ENCODE measurements around the gene IFITM1.
"Not testable (repeated sequence)": the region's sequence is repeated elsewhere in the genome, so short reads cannot be mapped to it uniquely, and the experiment has no call there.

IFITM1 gene

DNA sequence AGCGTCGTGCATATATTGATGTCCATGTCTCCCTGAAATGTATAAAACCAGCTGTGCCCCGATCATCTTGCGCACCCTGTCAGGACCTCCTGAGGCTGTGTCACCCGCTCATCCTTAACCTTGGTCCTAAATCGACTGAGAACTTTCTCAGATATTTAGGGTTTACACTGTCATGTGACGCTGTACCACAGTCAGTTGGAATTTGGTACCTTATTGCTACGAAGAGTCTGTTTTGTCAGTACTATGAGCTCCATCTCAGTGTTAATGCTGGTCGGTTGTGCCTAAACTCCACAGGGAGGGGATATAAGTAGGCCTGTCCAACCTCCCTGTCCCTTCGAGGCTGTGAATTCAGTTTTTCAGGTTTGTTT is 8.0 kb upstream of the IFITM1 start:
- TF ChIP-seq, protein P1, sequence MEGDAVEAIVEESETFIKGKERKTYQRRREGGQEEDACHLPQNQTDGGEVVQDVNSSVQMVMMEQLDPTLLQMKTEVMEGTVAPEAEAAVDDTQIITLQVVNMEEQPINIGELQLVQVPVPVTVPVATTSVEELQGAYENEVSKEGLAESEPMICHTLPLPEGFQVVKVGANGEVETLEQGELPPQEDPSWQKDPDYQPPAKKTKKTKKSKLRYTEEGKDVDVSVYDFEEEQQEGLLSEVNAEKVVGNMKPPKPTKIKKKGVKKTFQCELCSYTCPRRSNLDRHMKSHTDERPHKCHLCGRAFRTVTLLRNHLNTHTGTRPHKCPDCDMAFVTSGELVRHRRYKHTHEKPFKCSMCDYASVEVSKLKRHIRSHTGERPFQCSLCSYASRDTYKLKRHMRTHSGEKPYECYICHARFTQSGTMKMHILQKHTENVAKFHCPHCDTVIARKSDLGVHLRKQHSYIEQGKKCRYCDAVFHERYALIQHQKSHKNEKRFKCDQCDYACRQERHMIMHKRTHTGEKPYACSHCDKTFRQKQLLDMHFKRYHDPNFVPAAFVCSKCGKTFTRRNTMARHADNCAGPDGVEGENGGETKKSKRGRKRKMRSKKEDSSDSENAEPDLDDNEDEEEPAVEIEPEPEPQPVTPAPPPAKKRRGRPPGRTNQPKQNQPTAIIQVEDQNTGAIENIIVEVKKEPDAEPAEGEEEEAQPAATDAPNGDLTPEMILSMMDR (IDR thresholded peaks at IDR 0.05; ENCODE audit: borderline replicate concordance, insufficient read depth, low read depth, low read length) = no peak
- H3K4me3 ChIP-seq (ENCODE audit: low read depth, low read length) = no peak overlapping the region

DNA sequence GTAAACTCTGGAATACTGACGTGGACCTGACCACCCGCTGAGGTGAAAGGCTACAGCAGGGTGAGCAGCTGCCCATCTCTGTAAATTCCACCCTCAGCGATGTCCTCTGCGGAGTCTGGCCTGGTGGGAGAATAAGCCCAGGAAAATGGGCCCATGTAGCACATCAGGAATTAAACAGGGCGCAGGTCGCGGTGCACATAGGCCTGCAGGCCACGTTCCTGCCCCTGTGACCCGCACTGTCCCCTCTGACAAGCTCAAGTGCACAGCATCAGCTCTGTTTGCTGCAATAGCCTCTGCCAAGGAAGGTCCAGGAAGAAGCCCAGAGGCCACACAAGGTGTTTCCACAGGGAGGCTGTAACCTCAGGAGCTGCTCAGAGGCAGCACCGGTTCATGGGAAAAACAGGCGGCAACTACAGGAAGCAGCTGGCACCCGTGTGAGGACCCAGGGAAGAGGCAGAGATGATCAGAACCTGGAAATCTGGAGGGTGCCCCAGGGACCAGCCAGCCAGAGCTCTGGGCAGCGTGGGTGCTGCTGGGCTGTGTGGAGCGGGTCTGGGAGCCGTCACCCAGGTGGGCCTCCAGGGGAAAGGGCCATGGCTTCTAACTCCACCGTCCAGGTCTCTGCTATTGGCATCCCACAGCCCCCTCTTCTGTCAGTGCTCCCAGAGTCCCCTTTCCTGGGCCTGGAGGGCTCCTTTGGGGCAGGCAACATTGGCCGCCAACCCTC is 7.0 kb upstream of the IFITM1 start:
- no peak overlapping the region for H3K4me3 ChIP-seq (ENCODE audit: low read depth, low read length)
- TF ChIP-seq, protein P1 (IDR thresholded peaks at IDR 0.05; ENCODE audit: borderline replicate concordance, insufficient read depth, low read depth, low read length) = no peak

DNA sequence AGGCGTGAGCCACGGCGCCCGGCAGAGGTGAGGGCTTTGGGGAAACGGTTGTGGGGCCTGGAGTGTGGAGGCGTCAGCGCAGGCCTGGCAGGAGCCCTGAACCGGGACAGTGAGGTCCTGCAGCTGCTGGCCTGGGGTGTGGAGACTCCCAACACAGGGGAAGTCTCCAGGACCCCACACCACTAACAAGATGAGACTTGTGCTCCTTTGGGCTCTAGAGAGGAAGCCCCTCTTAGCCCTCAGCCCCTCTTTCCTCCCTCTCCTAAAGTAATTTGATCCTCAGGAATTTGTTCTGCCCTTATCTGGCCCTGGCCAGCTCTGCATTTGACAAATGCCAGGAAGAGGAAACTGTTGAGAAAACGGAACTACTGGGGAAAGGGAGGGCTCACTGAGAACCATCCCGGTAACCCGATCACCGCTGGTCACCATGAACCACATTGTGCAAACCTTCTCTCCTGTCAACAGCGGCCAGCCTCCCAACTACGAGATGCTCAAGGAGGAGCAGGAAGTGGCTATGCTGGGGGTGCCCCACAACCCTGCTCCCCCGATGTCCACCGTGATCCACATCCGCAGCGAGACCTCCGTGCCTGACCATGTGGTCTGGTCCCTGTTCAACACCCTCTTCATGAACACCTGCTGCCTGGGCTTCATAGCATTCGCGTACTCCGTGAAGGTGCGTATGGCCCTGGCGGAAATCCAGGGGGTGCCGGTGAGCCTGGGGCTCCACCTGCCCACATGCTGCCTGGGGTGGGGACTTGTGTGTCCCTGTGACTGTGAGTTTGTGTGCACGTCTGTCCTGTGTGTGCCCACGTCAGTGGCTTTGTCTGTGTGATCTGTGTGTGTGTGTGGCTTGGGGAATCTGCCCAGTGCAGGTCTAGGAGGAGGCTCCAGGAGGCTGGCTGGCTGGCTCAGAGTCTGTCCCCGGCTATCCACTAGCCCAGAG is 5.8 kb upstream of the IFITM1 start, which contains the start of gene IFITM2:
Gene IFITM2, plus strand, starts transcription at position 51 of the 943 bp plus-strand sequence. Its CDS starts 377 bp downstream, at position 428.
- TF ChIP-seq, protein P1 (IDR thresholded peaks at IDR 0.05; ENCODE audit: borderline replicate concordance, insufficient read depth, low read depth, low read length) = peak; percentile 14; the same call in 1 of the 2 replicates
- peak within 1 kb of the TSS; percentile 66 for H3K4me3 ChIP-seq (ENCODE audit: low read depth, low read length)

DNA sequence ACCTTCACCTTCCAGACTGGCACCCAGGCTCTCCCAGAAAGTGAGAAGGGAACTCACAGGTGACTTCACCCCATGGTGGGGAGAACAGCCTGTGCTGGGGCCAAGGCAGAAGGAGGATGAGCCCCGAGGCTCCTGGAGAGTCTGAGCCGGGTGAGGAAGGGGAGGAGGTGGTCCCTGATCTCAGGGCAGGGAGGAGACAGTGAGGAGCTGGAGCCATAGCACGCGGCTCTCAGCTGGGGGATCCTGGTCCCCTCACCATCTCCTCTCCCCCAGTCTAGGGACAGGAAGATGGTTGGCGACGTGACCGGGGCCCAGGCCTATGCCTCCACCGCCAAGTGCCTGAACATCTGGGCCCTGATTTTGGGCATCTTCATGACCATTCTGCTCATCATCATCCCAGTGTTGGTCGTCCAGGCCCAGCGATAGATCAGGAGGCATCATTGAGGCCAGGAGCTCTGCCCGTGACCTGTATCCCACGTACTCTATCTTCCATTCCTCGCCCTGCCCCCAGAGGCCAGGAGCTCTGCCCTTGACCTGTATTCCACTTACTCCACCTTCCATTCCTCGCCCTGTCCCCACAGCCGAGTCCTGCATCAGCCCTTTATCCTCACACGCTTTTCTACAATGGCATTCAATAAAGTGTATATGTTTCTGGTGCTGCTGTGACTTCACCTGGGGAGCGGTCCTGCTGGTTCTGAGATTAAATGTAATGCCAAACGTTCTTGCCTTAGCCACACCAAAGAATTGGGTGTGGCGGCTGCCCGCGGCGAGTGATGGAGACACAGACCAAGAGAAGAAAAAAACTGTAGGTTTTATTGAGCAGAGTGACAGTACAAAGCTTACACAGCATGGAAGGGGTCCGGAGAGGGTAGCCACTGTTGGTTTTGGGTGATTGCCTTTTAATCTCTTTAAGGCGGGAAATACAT is 4.8 kb upstream of the IFITM1 start:
- peak overlapping the region; percentile 56 for H3K4me3 ChIP-seq (ENCODE audit: low read depth, low read length)

DNA sequence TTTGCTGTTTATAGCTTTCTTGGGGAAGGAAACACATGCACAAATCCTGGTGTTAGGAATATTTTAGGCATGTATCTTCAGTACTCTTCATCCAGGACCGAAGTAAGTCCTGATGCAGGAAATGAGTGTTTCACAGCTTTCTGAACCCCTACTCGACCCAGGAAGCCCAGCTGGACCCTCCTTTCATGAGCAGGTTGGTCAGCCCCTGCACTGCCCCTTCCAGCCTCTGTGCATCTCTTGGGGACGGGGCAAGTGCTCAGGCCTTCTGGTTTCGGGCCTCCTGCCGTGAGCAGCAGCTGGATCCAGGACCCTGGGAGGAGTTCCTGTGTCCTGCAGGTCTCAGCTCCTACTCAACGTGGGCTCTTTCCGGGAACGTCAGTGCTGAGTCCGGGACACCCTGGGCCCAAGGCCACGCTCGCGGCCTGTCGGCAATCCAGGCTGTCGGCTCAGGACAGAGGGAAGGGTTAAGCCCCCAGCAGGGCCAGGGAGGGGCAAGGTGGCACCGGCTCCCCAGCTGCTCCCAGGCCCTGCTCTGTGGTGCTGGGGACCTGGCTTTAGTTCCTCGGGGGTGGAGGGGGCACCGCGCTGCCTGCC is 3.8 kb upstream of the IFITM1 start:
- peak overlapping the region; percentile 56 for H3K4me3 ChIP-seq (ENCODE audit: low read depth, low read length)

DNA sequence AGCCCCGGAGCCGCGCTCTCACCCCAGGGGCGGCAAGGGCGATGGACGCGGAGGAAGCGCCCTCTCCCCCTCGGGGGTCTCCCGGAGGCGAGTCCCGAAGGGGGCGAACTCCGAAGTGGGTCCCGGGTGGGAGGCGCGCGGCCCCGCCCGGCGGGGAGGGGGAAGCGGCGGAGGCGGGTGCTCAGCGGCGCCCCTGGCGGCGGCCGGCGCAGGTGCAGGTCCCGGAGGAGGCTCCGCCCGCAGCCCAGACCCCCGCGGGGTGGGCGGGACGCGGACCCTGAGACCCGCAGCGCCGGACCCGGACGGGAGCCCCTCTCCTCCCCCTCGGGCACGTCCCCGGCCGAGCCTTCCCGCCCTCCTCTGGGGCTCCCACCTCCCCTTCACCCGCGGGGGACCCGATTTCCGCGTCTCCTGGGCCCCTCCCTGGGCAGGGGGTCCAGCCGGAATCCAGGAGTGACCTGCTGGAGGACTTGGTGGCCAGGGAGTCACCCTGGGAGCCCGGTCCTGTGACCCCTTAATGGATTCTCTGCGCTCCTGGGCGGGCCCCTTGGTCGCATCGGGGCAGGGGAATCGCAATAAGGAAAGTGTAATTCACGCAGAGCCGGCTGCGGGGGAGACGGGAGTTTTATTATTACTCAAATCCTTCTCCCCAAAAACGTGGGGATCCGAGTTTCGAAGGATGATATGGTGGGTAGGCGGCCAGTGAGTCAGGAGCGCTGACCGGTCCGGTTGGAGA is 2.7 kb upstream of the IFITM1 start:
- not testable (repeated sequence) for H3K4me3 ChIP-seq (ENCODE audit: low read depth, low read length)

DNA sequence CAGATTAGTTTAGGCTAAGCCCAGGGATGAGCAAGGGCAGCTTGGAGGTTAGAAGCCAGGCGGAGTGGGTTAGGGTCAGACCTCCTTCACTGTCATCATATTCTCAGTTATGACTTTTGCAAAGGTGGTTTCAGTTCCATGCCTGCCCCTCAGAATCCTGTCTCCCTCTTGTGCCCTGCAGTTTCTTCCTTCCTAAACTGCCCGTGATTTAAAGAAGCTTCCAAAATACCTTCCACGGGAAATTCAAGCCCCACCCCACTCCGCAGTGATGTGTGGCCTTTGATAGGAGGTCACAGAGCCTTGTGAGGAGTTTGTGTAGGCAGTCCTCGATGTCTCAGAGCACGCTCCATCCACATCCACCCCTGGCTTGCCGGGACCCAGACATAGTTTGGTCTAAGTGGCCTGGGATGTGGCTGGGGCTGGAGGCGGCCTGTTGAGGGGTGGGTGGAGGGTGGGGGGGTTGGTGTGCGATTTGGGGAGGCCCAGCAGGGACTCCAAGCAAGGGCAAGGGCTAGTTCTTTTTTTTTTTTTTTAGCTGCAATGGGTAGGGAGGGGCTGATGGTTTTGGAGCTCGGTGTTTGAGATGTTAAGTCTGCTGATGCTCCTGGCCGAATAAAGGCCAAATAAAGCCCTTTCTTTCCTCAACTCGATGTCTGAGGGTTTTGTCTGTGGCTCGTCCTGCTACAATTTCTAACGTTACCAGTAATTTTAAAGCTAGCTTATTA is 1.6 kb upstream of the IFITM1 start:
- TF ChIP-seq, protein P1 (IDR thresholded peaks at IDR 0.05; ENCODE audit: borderline replicate concordance, insufficient read depth, low read depth, low read length) = no peak
- no peak overlapping the region for H3K4me3 ChIP-seq (ENCODE audit: low read depth, low read length)

Measured in GM12875 (cell line).